ENCODE measurements around the gene RACK1. TPM values are rescaled to one million over a fixed set of nuclear protein-coding genes. Genes with fewer than 3 reads are reported as not detected.
A peak's percentile ranks its signal among the peaks of the same experiment; 100 is the strongest.

RACK1 gene
- total and polyA plus RNA-seq, 2 of the 13 experiments (the other 11 are each of a cell fraction or from before 2014, with no cell fraction given) = 2,514 to 6,141 TPM

DNA sequence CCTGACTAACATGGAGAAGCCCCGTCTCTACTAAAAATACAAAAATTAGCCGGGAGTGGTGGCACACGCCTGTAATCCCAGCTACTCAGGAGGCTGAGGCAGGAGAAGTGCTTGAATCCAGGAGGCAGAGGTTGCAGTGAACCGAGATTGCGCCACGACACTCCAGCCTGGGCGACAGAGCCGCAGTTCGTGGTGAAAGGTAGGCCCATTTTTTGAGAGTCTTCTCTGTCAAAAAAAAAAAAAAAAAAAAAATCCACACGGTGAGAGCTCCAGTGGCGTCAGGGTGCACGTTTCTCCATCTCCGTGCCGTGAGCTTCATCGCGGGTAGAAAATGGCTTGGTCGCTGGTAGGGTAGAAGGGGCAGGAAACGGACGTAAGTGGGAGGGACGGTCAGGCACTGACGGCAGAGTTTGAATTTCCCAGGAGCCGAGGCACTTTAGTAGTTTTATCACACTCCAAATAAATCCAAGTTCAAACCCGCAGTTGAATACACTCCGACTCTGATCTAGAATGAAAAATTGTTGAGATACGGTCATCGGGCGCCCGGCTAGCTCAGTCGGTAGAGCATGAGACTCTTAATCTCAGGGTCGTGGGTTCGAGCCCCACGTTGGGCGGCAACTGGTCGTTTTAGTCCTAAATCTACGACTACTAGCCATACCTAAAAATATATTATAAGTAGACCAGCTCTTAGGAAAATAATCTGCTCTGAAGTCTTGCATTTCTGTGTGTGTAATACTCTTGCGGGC is 36.3 kb downstream of the RACK1 start (continued):
- TF ChIP-seq, protein P1, sequence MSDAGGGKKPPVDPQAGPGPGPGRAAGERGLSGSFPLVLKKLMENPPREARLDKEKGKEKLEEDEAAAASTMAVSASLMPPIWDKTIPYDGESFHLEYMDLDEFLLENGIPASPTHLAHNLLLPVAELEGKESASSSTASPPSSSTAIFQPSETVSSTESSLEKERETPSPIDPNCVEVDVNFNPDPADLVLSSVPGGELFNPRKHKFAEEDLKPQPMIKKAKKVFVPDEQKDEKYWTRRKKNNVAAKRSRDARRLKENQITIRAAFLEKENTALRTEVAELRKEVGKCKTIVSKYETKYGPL (CRISPR knock-in tag; IDR thresholded peaks at IDR 0.05) = no peak
- TF ChIP-seq NFE2 (CRISPR knock-in tag; IDR thresholded peaks at IDR 0.05) (no peak), CAMTA2 (CRISPR knock-in tag; IDR thresholded peaks at IDR 0.05; ENCODE audit: borderline replicate concordance) (no peak), PAF1 (CRISPR knock-in tag; IDR thresholded peaks at IDR 0.05) (no peak), ZMYM3 (CRISPR knock-in tag; IDR thresholded peaks at IDR 0.05) (0 out of 2 replicates have a peak, but pooled peaks have one; percentile 43), ZBTB38 (CRISPR knock-in tag; IDR thresholded peaks at IDR 0.05) (no peak), ZNF17 (CRISPR knock-in tag; IDR thresholded peaks at IDR 0.05) (no peak), SMAD9 (CRISPR knock-in tag; IDR thresholded peaks at IDR 0.05) (no peak), NONO (IDR thresholded peaks at IDR 0.05) (no peak), NONO (CRISPR knock-in tag; conservative IDR thresholded peaks at IDR 0.05) (peak; percentile 39; the same call in 1 of the 2 replicates), NFKBIZ (CRISPR knock-in tag; IDR thresholded peaks at IDR 0.05) (no peak), KDM5B (CRISPR knock-in tag; IDR thresholded peaks at IDR 0.05; ENCODE audit: borderline replicate concordance) (no peak), LCORL (IDR thresholded peaks at IDR 0.05) (no peak), LCORL (CRISPR knock-in tag; IDR thresholded peaks at IDR 0.05) (no peak), STAT5B (CRISPR knock-in tag; IDR thresholded peaks at IDR 0.05) (no peak), TOE1 (CRISPR knock-in tag; IDR thresholded peaks at IDR 0.05) (no peak), JUNB (CRISPR knock-in tag; IDR thresholded peaks at IDR 0.05; ENCODE audit: borderline replicate concordance) (no peak)
- TF ChIP-seq, protein P2, sequence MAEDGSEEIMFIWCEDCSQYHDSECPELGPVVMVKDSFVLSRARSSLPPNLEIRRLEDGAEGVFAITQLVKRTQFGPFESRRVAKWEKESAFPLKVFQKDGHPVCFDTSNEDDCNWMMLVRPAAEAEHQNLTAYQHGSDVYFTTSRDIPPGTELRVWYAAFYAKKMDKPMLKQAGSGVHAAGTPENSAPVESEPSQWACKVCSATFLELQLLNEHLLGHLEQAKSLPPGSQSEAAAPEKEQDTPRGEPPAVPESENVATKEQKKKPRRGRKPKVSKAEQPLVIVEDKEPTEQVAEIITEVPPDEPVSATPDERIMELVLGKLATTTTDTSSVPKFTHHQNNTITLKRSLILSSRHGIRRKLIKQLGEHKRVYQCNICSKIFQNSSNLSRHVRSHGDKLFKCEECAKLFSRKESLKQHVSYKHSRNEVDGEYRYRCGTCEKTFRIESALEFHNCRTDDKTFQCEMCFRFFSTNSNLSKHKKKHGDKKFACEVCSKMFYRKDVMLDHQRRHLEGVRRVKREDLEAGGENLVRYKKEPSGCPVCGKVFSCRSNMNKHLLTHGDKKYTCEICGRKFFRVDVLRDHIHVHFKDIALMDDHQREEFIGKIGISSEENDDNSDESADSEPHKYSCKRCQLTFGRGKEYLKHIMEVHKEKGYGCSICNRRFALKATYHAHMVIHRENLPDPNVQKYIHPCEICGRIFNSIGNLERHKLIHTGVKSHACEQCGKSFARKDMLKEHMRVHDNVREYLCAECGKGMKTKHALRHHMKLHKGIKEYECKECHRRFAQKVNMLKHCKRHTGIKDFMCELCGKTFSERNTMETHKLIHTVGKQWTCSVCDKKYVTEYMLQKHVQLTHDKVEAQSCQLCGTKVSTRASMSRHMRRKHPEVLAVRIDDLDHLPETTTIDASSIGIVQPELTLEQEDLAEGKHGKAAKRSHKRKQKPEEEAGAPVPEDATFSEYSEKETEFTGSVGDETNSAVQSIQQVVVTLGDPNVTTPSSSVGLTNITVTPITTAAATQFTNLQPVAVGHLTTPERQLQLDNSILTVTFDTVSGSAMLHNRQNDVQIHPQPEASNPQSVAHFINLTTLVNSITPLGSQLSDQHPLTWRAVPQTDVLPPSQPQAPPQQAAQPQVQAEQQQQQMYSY (CRISPR knock-in tag; IDR thresholded peaks at IDR 0.05) = no peak
- TF ChIP-seq, protein P3, sequence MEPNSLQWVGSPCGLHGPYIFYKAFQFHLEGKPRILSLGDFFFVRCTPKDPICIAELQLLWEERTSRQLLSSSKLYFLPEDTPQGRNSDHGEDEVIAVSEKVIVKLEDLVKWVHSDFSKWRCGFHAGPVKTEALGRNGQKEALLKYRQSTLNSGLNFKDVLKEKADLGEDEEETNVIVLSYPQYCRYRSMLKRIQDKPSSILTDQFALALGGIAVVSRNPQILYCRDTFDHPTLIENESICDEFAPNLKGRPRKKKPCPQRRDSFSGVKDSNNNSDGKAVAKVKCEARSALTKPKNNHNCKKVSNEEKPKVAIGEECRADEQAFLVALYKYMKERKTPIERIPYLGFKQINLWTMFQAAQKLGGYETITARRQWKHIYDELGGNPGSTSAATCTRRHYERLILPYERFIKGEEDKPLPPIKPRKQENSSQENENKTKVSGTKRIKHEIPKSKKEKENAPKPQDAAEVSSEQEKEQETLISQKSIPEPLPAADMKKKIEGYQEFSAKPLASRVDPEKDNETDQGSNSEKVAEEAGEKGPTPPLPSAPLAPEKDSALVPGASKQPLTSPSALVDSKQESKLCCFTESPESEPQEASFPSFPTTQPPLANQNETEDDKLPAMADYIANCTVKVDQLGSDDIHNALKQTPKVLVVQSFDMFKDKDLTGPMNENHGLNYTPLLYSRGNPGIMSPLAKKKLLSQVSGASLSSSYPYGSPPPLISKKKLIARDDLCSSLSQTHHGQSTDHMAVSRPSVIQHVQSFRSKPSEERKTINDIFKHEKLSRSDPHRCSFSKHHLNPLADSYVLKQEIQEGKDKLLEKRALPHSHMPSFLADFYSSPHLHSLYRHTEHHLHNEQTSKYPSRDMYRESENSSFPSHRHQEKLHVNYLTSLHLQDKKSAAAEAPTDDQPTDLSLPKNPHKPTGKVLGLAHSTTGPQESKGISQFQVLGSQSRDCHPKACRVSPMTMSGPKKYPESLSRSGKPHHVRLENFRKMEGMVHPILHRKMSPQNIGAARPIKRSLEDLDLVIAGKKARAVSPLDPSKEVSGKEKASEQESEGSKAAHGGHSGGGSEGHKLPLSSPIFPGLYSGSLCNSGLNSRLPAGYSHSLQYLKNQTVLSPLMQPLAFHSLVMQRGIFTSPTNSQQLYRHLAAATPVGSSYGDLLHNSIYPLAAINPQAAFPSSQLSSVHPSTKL (CRISPR knock-in tag; IDR thresholded peaks at IDR 0.05) = peak; percentile 60
- TF ChIP-seq, protein P4, sequence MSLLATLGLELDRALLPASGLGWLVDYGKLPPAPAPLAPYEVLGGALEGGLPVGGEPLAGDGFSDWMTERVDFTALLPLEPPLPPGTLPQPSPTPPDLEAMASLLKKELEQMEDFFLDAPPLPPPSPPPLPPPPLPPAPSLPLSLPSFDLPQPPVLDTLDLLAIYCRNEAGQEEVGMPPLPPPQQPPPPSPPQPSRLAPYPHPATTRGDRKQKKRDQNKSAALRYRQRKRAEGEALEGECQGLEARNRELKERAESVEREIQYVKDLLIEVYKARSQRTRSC (CRISPR knock-in tag; IDR thresholded peaks at IDR 0.05; ENCODE audit: low read depth) = no peak
- TF ChIP-seq, protein P5, sequence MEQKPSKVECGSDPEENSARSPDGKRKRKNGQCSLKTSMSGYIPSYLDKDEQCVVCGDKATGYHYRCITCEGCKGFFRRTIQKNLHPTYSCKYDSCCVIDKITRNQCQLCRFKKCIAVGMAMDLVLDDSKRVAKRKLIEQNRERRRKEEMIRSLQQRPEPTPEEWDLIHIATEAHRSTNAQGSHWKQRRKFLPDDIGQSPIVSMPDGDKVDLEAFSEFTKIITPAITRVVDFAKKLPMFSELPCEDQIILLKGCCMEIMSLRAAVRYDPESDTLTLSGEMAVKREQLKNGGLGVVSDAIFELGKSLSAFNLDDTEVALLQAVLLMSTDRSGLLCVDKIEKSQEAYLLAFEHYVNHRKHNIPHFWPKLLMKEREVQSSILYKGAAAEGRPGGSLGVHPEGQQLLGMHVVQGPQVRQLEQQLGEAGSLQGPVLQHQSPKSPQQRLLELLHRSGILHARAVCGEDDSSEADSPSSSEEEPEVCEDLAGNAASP (CRISPR knock-in tag; IDR thresholded peaks at IDR 0.05; ENCODE audit: borderline replicate concordance) = no peak

Measured in HepG2 (cell line).